PC-3 (cell line): ENCODE results near the gene CTXND2. TPM values are rescaled to one million over a fixed set of nuclear protein-coding genes. Genes with fewer than 3 reads are reported as not detected.

Experiments
- ATAC-seq: fragments of 200-7000 bp; cut with Tn5 transposase; 2 replicates; pipeline ENCODE4 v1.9.1; 2020; ENCODE audit warnings: mild to moderate bottlenecking, moderate library complexity
- BruUV-seq: library from RNA; stranded (reverse); fragments of 400-500 nt; replicated peaks from 2 replicates; lab custom pipeline; 2021; lab: Mats Ljungman, UMichigan
- CTCF ChIA-PET: fragments of 300-600 bp; sonication (Branson Sonifier 250); formaldehyde crosslinking; loops from one replicate; lab custom pipeline; 2022; ENCODE audit warnings: antibody characterized with exemption; lab: Charles Lee
- POLR2A ChIA-PET: fragments of 300-600 bp; sonication (Branson Sonifier 250); formaldehyde crosslinking; loops from one replicate; lab custom pipeline; 2022; ENCODE audit warnings: antibody characterized with exemption; ENCODE audit not compliant: unreplicated experiment; lab: Charles Lee
- DNase-seq: peaks from one replicate; pipeline ENCODE4 v3.0.0-alpha.2; 2015
- H2AFZ ChIP-seq: fragments of 300-600 bp; sonication (generic); 2 replicates; pipeline ENCODE4 v1.6.0; 2016; ENCODE audit warnings: antibody characterized with exemption, low read length
- H3F3A ChIP-seq: fragments of 300-600 bp; sonication (generic); one replicate; pipeline ENCODE4 v1.6.0; 2017; ENCODE audit warnings: antibody characterized with exemption, low read length, control low read depth, mild to moderate bottlenecking; ENCODE audit not compliant: unreplicated experiment
- H3K27ac ChIP-seq: fragments of 300-600 bp; sonication (generic); 2 replicates; pipeline ENCODE4 v1.5.1; 2016; ENCODE audit warnings: mild to moderate bottlenecking, low read length
- H3K27me3 ChIP-seq: fragments of 300-600 bp; sonication (generic); 2 replicates; pipeline ENCODE4 v1.6.1; 2016; ENCODE audit warnings: low read length, mixed read lengths
- H3K36me3 ChIP-seq: fragments of 300-600 bp; sonication (generic); 2 replicates; pipeline ENCODE4 v1.6.1; 2016; ENCODE audit warnings: low read depth, mixed run types, low read length, mixed read lengths
- H3K4me1 ChIP-seq: fragments of 300-600 bp; sonication (generic); 2 replicates; pipeline ENCODE4 v1.5.1; 2016; ENCODE audit warnings: low read length; ENCODE audit not compliant: insufficient read depth
- H3K4me2 ChIP-seq: fragments of 300-600 bp; sonication (generic); 2 replicates; pipeline ENCODE4 v1.6.0; 2016; ENCODE audit warnings: low read length
- H3K4me3 ChIP-seq: fragments of 300-600 bp; sonication (generic); 2 replicates; pipeline ENCODE4 v1.5.1; 2016; ENCODE audit warnings: mild to moderate bottlenecking, low read length, mixed read lengths
- H3K79me2 ChIP-seq: fragments of 300-600 bp; sonication (generic); 2 replicates; pipeline ENCODE4 v1.6.1; 2017; ENCODE audit warnings: low read length, mixed read lengths
- H3K9ac ChIP-seq: fragments of 300-600 bp; sonication (generic); 2 replicates; pipeline ENCODE4 v1.6.0; 2016; ENCODE audit warnings: mild to moderate bottlenecking, low read length
- H3K9me2 ChIP-seq: fragments of 300-600 bp; sonication (generic); replicated peaks from 2 replicates; pipeline ENCODE4 v1.6.1; 2016; ENCODE audit warnings: mixed run types, low read length, mixed read lengths
- H3K9me3 ChIP-seq: fragments of 300-600 bp; sonication (generic); 2 replicates; pipeline ENCODE4 v1.6.1; 2016; ENCODE audit warnings: low read length, mixed read lengths
- H4K20me1 ChIP-seq: fragments of 300-600 bp; sonication (generic); 2 replicates; pipeline ENCODE4 v1.6.1; 2016; ENCODE audit warnings: low read length, mixed read lengths
- EZH2 ChIP-seq: fragments of 300-600 bp; sonication (generic); IDR thresholded peaks from one replicate; pipeline ENCODE4 v1.6.1; 2017; ENCODE audit warnings: antibody characterized with exemption, mild to moderate bottlenecking, low read length; ENCODE audit not compliant: unreplicated experiment
- EZH2phosphoT487 ChIP-seq: fragments of 300-600 bp; sonication (generic); IDR thresholded peaks from 2 replicates; pipeline ENCODE4 v1.6.1; 2018; ENCODE audit warnings: mild to moderate bottlenecking, antibody characterized with exemption, low read length, borderline replicate concordance
- intact Hi-C: fragments of 100-400 bp; cut with micrococcal nuclease; formaldehyde crosslinking; loops from 2 replicates; pipeline ENCODE4 v1.9.0; 2023
- total RNA-seq: library from RNA; depleted of rRNA; stranded (reverse); fragments of >200 nt; gene quantifications from 2 replicates; pipeline ENCODE4 v1.2.3, GENCODE V29; 2014
- TF ChIP-seq, protein P1 (sequence below): fragments of 300-600 bp; sonication (generic); conservative IDR thresholded peaks from 2 replicates; pipeline ENCODE4 v1.5.1; 2017; ENCODE audit warnings: antibody characterized with exemption, low read depth, mild to moderate bottlenecking, low read length

Gene CTXND2
- total RNA-seq, 1 experiment from 2014 or later, result not detected

DNA sequence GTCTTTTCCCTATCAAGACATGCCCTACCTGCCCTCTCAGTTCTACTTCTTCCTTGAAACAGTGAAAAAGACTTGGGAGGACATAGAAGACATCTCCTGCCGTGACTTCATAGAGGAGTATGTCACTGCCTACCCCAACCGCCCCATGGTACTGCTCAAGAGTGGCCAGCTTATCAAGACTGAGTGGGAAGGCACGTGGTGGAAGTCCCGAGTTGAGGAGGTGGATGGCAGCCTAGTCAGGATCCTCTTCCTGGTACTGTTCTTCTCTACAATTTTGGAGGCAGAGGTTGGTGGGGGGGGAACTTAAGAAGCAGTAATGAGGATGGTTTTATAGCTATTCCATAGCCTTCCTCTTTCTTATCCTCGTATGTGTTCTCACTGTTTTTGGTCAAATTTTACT lies 57.9 kb downstream of the CTXND2 start:
- no peak overlapping the region for H3K27ac ChIP-seq
- ChIA-PET CTCF (no interaction called here), POLR2A (no interaction called here)
- no peaks in the 10 kb centered on the region for H3K9me3 ChIP-seq
- H3K9ac ChIP-seq, result no peak overlapping the region
- no peak overlapping the region for H2AFZ ChIP-seq
- peaks cover 56% of the 10 kb centered on the region for H3K36me3 ChIP-seq
- no peaks in the 10 kb centered on the region for H3F3A ChIP-seq
- no peaks in the 10 kb centered on the region for H4K20me1 ChIP-seq
- H3K9me2 ChIP-seq, result no peaks in the 10 kb centered on the region
- TF ChIP-seq EZH2phosphoT487, result no peak
- no peak for DNase-seq
- no peaks in the 10 kb centered on the region for H3K27me3 ChIP-seq
- H3K4me1 ChIP-seq, result no peaks in the 10 kb centered on the region
- no peak overlapping the region for H3K4me2 ChIP-seq
- intact Hi-C loops, result no loop called here
- no peak for ATAC-seq
- no peak overlapping the region for H3K4me3 ChIP-seq
- BruUV-seq, result no TSS peak
- no peaks in the 10 kb centered on the region for H3K79me2 ChIP-seq

DNA sequence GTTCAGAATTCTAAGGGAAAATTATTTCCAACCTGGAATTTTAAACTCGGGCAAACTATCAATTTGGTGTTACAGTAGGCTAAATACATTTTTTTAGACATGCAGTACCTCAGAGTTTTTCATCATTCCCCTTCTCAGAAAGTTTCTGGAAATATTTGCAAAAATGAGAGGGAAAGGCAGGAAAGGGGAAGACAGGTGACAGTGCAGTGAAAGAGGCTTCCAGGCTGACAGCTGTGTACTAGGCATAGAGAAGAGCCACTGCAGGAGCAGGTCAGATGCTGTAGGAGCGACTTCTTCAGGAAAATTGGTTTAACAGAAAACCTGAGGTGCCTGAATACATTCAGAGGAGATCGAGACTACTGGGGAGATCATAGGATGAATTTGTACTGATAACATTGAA lies 67.8 kb downstream of the CTXND2 start:
- Histone ChIP-seq H3K9me3 (no peaks in the 10 kb centered on the region), H3K27ac (no peak overlapping the region), H3K36me3 (peaks cover 31% of the 10 kb centered on the region), H4K20me1 (no peaks in the 10 kb centered on the region), H3K4me3 (no peak overlapping the region), H3F3A (no peaks in the 10 kb centered on the region), H3K27me3 (no peaks in the 10 kb centered on the region), H3K4me2 (no peak overlapping the region), H3K9me2 (no peaks in the 10 kb centered on the region), H3K9ac (no peak overlapping the region), H2AFZ (no peak overlapping the region), H3K79me2 (no peaks in the 10 kb centered on the region), H3K4me1 (no peaks in the 10 kb centered on the region)
- POLR2A ChIA-PET, result no interaction called here
- ATAC-seq (no peak), DNase-seq (no peak)
- TF ChIP-seq EZH2phosphoT487, result no peak
- TF ChIP-seq EZH2, result no peak
- TF ChIP-seq, protein P1, sequence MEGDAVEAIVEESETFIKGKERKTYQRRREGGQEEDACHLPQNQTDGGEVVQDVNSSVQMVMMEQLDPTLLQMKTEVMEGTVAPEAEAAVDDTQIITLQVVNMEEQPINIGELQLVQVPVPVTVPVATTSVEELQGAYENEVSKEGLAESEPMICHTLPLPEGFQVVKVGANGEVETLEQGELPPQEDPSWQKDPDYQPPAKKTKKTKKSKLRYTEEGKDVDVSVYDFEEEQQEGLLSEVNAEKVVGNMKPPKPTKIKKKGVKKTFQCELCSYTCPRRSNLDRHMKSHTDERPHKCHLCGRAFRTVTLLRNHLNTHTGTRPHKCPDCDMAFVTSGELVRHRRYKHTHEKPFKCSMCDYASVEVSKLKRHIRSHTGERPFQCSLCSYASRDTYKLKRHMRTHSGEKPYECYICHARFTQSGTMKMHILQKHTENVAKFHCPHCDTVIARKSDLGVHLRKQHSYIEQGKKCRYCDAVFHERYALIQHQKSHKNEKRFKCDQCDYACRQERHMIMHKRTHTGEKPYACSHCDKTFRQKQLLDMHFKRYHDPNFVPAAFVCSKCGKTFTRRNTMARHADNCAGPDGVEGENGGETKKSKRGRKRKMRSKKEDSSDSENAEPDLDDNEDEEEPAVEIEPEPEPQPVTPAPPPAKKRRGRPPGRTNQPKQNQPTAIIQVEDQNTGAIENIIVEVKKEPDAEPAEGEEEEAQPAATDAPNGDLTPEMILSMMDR, result no peak
- intact Hi-C loops, result no loop called here
- CTCF ChIA-PET, result no interaction called here
- no TSS peak for BruUV-seq

DNA sequence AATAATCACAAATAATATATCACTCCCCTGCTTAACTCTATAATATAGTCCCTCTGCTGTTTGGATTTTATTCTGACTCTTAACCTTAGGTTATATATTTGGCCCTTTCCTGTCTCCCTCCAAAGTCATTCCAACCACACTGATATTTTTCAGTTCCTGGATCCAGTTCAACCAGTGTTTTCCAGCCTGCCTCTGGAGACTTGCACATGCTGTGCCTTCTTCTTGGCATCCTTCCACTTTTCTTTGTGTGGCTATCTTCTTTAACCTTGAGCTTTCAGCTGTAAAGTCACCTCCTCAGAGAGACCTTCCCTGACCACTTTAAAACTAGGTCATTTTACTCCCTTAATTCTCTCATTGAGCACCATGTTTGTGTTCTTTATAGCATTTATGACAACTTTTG lies 68.3 kb downstream of the CTXND2 start:
- Histone ChIP-seq H3K9me2 (no peaks in the 10 kb centered on the region), H3K4me3 (no peak overlapping the region), H3K4me1 (no peaks in the 10 kb centered on the region), H3F3A (no peaks in the 10 kb centered on the region), H3K79me2 (no peaks in the 10 kb centered on the region), H2AFZ (no peak overlapping the region), H3K9me3 (no peaks in the 10 kb centered on the region), H3K27ac (no peak overlapping the region), H4K20me1 (no peaks in the 10 kb centered on the region), H3K27me3 (no peaks in the 10 kb centered on the region), H3K4me2 (no peak overlapping the region), H3K36me3 (peaks cover 28% of the 10 kb centered on the region), H3K9ac (no peak overlapping the region)
- DNase-seq (no peak), ATAC-seq (no peak)
- intact Hi-C loops, result no loop called here
- no TSS peak for BruUV-seq
- TF ChIP-seq EZH2phosphoT487 (no peak), EZH2 (no peak)
- TF ChIP-seq, protein P1, result no peak
- ChIA-PET CTCF (no interaction called here), POLR2A (no interaction called here)
